HG03558 (cell line): ENCODE results near the gene SLC12A3.

Experiments used
- ATAC-seq: cut with Tn5 transposase; IDR thresholded peaks from one replicate; pipeline ENCODE4 v1.9.1; 2021; ENCODE audit warnings: moderate number of reproducible peaks; ENCODE audit not compliant: unreplicated experiment; ENCODE audit errors: extremely low read depth

Gene SLC12A3

DNA sequence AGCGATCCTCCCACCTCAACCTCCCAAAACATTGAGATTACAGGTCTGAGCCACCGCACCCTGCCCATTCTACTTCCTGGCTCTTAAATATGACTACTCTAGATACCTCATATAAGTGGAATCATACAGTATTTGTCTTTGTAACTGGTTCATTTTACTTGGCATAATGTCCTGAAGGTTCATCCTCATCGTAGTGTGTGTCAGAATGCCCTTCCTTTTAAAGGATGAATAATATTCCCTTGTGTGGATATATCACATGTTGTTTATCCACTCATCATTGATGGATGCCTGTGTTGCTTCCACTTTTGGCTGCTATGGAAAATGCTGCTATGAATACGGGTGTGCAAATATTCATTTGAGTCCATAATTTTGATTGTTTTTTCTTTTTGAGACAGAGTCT, 91.1 kb downstream of the SLC12A3 start:
- no peak for ATAC-seq

DNA sequence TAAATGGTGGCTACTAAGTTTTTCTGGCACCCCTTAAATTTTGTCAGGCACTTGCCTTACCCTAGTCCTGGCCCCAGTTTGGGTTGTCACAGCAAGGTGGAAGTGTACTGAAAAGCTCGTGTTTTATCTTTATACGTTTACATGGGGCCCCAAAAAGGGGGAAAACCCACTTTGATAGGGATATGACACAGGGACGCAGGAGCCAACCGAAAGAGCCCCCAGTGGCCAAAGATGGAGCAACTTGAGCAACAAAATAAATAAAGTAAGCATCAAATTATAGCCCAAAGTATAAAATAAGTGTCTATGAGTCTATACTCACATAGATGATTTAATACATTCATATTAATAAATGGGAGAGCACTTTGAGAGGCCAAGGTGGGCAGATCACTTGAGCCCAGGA, 91.7 kb downstream of the SLC12A3 start:
- ATAC-seq = no peak

GRCh38 chr16:56960681-56961281, 95.8 kb downstream of the SLC12A3 start:
- no peak for ATAC-seq

DNA sequence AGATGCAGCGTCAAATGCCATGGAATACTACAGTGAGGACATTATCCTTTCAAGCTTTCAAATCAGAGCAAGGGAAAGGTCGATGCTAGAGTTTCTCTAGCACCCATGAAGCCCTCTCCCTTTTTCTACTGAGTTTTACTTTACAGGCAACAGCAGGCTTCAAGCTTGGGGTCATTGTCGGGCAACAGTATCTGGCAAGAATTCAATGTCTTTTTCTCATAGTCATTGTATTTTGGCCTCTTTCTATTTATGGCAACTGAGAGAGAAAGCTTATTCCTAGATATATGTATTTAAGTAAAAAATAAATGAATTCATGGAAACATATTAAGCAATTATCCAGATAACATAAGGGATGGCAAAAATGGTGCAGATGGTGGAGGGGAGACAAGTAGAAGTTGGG, 96.4 kb downstream of the SLC12A3 start:
- ATAC-seq = no peak

DNA sequence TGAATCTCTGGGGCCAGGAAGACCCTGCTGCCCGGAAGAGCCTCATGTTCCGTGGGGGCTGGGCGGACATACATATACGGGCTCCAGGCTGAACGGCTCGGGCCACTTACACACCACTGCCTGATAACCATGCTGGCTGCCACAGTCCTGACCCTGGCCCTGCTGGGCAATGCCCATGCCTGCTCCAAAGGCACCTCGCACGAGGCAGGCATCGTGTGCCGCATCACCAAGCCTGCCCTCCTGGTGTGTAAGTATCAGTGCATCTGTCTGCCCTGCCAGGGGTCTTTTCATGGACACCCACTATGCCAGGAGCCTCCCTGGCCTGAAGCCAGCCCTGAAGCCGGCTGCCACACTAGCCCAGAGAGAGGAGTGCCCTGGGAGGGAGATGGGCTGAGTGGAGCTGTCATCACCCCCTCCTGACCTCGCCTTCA, 96.9 kb downstream of the SLC12A3 start, which contains the start of gene CETP:
Gene CETP (plus strand): TSS at position 100 of the 431 bp plus-strand sequence. CDS start 30 bp downstream, at position 130.
- no peak for ATAC-seq

DNA sequence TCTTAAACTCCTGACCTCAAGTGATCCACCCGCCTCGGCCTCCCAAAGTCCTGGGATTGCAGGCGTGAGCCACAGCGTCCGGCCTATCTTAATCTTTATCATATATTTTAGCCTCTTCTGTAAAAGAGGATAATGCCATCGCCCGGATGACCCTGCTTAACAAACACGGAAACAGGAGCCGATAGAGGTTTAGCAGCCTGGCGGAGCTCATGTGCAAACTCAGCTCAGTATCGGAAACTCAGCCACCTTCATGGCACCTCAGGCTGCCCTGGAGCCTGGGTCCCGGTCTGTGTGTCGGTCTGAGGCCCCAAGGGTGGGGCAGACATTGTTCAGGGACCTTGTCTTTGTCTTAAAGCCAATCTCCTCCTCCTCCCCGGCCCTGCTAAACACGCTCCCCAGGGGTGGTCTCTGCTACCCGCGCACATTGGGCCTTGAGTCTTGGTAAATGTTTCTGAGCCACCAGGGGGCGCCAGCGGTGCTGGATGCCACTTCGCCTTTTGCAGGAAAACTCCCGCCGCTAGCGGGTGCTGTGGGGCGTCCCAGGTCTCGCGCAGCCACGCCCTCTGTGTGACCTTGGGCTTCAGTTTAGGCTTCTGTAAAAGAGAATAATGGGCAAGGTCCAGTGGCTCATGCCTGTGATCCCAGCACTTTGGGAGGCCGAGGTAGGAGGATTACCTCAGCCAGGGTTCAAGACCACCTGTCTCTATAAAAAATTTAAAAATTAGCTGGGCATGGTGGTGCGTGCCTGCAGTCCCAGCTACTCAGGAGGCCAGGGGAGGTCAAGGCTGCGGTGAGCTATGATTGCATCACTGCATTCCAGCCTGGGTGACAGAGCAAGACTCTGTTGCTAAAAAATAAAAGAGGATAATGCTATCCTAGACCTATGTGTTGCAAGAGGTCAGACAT, 99.5 kb downstream of the SLC12A3 start:
- no peak for ATAC-seq
